K562 (cell line): Measurements from ENCODE around the gene GAS2L2. TPM values are rescaled to one million over a fixed set of nuclear protein-coding genes. Genes with fewer than 3 reads are reported as not detected.

Source experiments
- ATAC-seq: fragments of 200-7000 bp; cut with Tn5 transposase; 3 replicates; pipeline ENCODE4 v1.9.1; 2020; ENCODE audit warnings: moderate library complexity
- BruUV-seq: library from RNA; stranded (reverse); fragments of 400-500 nt; replicated peaks from 2 replicates; lab custom pipeline; 2021; lab: Mats Ljungman, UMichigan
- CTCF ChIA-PET: fragments of 300-600 bp; formaldehyde crosslinking; extraction: SDS; loops from one replicate; lab custom pipeline; 2021; ENCODE audit warnings: low intra/inter-chr PET ratio; lab: Yijun Ruan, JAX
- POLR2A ChIA-PET: fragments of 300-600, 350-650 bp; sonication (Branson Sonifier 250); formaldehyde crosslinking; extraction: SDS; loops from one replicate; lab custom pipeline; 2021; ENCODE audit warnings: antibody characterized with exemption, inconsistent platforms; lab: Yijun Ruan, JAX
- DNase-seq, 4 experiments: peaks; one replicate each; pipeline versions ENCODE4 v3.0.0 to v3.0.0-alpha.2; 2011 to 2018; ENCODE audit warnings: low spot score in 3 of 4, mixed read lengths in 3 of 4; ENCODE audit errors: extremely low read depth in 1 of 4
- FAIRE-seq: peaks from 2 replicates; lab custom pipeline; 2011; peaks lifted over from hg19 to GRCh38; lab: Jason Lieb, UNC
- H2AFZ ChIP-seq: 2 replicates; pipeline ENCODE4 v1.6.0; 2011; ENCODE audit warnings: low read depth, low read length, control low read depth, inconsistent platforms
- H3K27ac ChIP-seq: fragments of 200-600 bp; 3 replicates; pipeline ENCODE4 v1.8.0; 2011; ENCODE audit warnings: low read depth, mild to moderate bottlenecking, control low read depth, inconsistent platforms, low read length, moderate library complexity, mixed read lengths; ENCODE audit errors: extremely low read depth
- H3K27me3 ChIP-seq, 2 experiments: fragments of 300-600 bp in 1 of 2; 2 replicates in 1 of 2; 3 replicates in 1 of 2; pipeline versions ENCODE4 v1.6.0 to v1.8.0; 2011; ENCODE audit warnings: inconsistent platforms in 2 of 2, low read length in 2 of 2, mild to moderate bottlenecking in 1 of 2, mixed read lengths in 1 of 2, moderate library complexity in 1 of 2; ENCODE audit not compliant: control insufficient read depth in 2 of 2, insufficient read depth in 2 of 2
- H3K36me3 ChIP-seq: fragments of 300-600 bp; 3 replicates; pipeline ENCODE4 v1.8.0; 2011; ENCODE audit warnings: mild to moderate bottlenecking, low read length, inconsistent platforms; ENCODE audit not compliant: control insufficient read depth, insufficient read depth
- H3K4me1 ChIP-seq, 2 experiments: fragments of 200-600 bp in 1 of 2; replicated peaks in 1 of 2; 2 replicates in 1 of 2; 3 replicates in 1 of 2; pipeline versions ENCODE4 v1.5.1 to v1.8.0; 2011; ENCODE audit warnings: inconsistent platforms in 2 of 2, low read length in 2 of 2, mild to moderate bottlenecking in 1 of 2, mixed read lengths in 1 of 2, moderate library complexity in 1 of 2; ENCODE audit not compliant: control insufficient read depth in 2 of 2, insufficient read depth in 2 of 2
- H3K4me2 ChIP-seq: 2 replicates; pipeline ENCODE4 v1.6.1; 2011; ENCODE audit warnings: low read length, control low read depth, inconsistent platforms, mixed read lengths; ENCODE audit not compliant: insufficient read depth
- H3K4me3 ChIP-seq: fragments of 200-600 bp; sonication (generic), shearing (Covaris generic); 2 replicates; pipeline ENCODE4 v1.5.1; 2016; ENCODE audit warnings: control low read depth, inconsistent platforms
- H3K79me2 ChIP-seq: fragments of 200-600 bp; 3 replicates; pipeline ENCODE4 v1.8.0; 2011; ENCODE audit warnings: low read length, inconsistent platforms; ENCODE audit not compliant: control insufficient read depth, insufficient read depth
- H3K9ac ChIP-seq, 2 experiments: 2 replicates each; pipeline versions ENCODE4 v1.6.0 to v1.6.1; 2011; ENCODE audit warnings: low read depth in 2 of 2, low read length in 2 of 2, control low read depth in 1 of 2, inconsistent platforms in 1 of 2, mild to moderate bottlenecking in 1 of 2, mixed read lengths in 1 of 2; ENCODE audit not compliant: insufficient read depth in 1 of 2
- H3K9me1 ChIP-seq: one replicate; pipeline ENCODE4 v1.6.0; 2011; ENCODE audit warnings: inconsistent platforms, mild to moderate bottlenecking, low read length, moderate library complexity; ENCODE audit not compliant: control insufficient read depth, insufficient read depth
- H3K9me3 ChIP-seq: replicated peaks from 2 replicates; pipeline ENCODE4 v1.5.1; 2011; ENCODE audit warnings: low read depth, low read length, inconsistent platforms; ENCODE audit not compliant: control insufficient read depth, insufficient read depth
- H4K20me1 ChIP-seq: replicated peaks from 2 replicates; pipeline ENCODE4 v1.6.1; 2011; ENCODE audit warnings: low read length, inconsistent platforms, mixed read lengths; ENCODE audit not compliant: control insufficient read depth, insufficient read depth
- CTBP1 ChIP-seq: fragments of 450-650 bp; IDR thresholded peaks from 2 replicates; pipeline ENCODE4 v1.6.1; 2016; ENCODE audit warnings: borderline replicate concordance
- EGR1 ChIP-seq: fragments of 450-650 bp; conservative IDR thresholded peaks from 2 replicates; pipeline ENCODE4 v1.6.1; 2017; ENCODE audit warnings: mild to moderate bottlenecking
- GTF2A2 ChIP-seq: IDR thresholded peaks from 2 replicates; pipeline ENCODE4 v1.6.1; 2016; ENCODE audit warnings: mild to moderate bottlenecking, missing genetic modification characterization, missing compliant biosample characterization
- HEY1 ChIP-seq: fragments of 250-450 bp; sonication (Bioruptor Pico); IDR thresholded peaks from 2 replicates; pipeline ENCODE4 v1.5.0; 2020; ENCODE audit warnings: mild to moderate bottlenecking, moderate library complexity, borderline replicate concordance
- POLR2B ChIP-seq: fragments of 450-650 bp; IDR thresholded peaks from 2 replicates; pipeline ENCODE4 v1.6.1; 2018; ENCODE audit warnings: low read depth; ENCODE audit not compliant: partially characterized antibody
- RAD21 ChIP-seq, 2 experiments: fragments of 250-450 bp in 1 of 2; fragments of 450-650 bp in 1 of 2; sonication (Bioruptor Pico) in 1 of 2; formaldehyde crosslinking in 1 of 2; IDR thresholded peaks in 1 of 2; conservative IDR thresholded peaks in 1 of 2; 2 replicates each; pipeline versions ENCODE4 v1.4.0 to v1.8.0; 2020 to 2022; ENCODE audit warnings: mild to moderate bottlenecking in 2 of 2, moderate library complexity in 1 of 2
- RBFOX2 ChIP-seq: fragments of 200-400 bp; formaldehyde crosslinking; IDR thresholded peaks from 2 replicates; pipeline ENCODE4 v1.6.1; 2017; ENCODE audit warnings: low read depth, mild to moderate bottlenecking, low read length, moderate library complexity
- ZNF140 ChIP-seq: fragments of 250-450 bp; sonication (Bioruptor Pico); IDR thresholded peaks from 2 replicates; pipeline ENCODE4 v1.8.0; 2021; ENCODE audit warnings: moderate library complexity, mild to moderate bottlenecking, inconsistent platforms
- ZNF766 ChIP-seq: fragments of 200-800 bp; sonication (Bioruptor generic); conservative IDR thresholded peaks from 2 replicates; pipeline ENCODE4 v1.6.1; 2016; ENCODE audit warnings: missing genetic modification characterization, missing compliant biosample characterization
- WGBS: fragments of 100-300 bp; shearing (Covaris generic); methylation state at CpG from one replicate; pipeline ENCODE4 v1.1.6; 2016; ENCODE audit warnings: low coverage, mixed read lengths; ENCODE audit not compliant: insufficient coverage; ENCODE audit errors: missing lambda C conversion rate; 5-methylcytosine and 5-hydroxymethylcytosine counted together
- in situ Hi-C: fragments of 300-500 bp; cut with MboI; formaldehyde crosslinking; loops from 4 replicates; pipeline ENCODE4 v1.15.0; 2018; ENCODE audit warnings: inconsistent platforms, mixed read lengths
- intact Hi-C: fragments of 100-400 bp; cut with micrococcal nuclease; formaldehyde crosslinking; loops from 2 replicates; pipeline ENCODE4 v1.14.2; 2022
- polyA plus RNA-seq, 8 experiments: library from polyadenylated mRNA; depleted of rRNA in 4 of 8; stranded (reverse) in 5 of 8; unstranded in 3 of 8; fragments of >200 nt; fragmentation: Nextera tagmentation in 2 of 8; fragmentation: Illumina TruSeq in 1 of 8; extraction: Ambion mirVana in 2 of 8; extraction: Trizol in 1 of 8; gene quantifications; 2 replicates each; pipeline versions ENCODE4 v1.2.1 to v1.2.3, GENCODE V29; 2011 to 2014; ENCODE audit warnings: inconsistent platforms in 1 of 8, missing spikeins in 1 of 8
- total RNA-seq, 7 experiments: library from RNA; depleted of rRNA in 6 of 7; stranded (reverse); fragments of >200 nt in 6 of 7; fragmentation: Illumina TruSeq in 2 of 7; extraction: Trizol in 2 of 7; gene quantifications; 2 replicates each; pipeline versions ENCODE4 v1.2.1 to v1.2.3, GENCODE V29; 2011 to 2021; ENCODE audit warnings: low replicate concordance in 1 of 7
- TF ChIP-seq, protein P1 (sequence below), 2 experiments: fragments of 450-650 bp in 1 of 2; sonication (generic) in 1 of 2; formaldehyde crosslinking in 1 of 2; IDR thresholded peaks in 1 of 2; conservative IDR thresholded peaks in 1 of 2; 2 replicates each; pipeline versions ENCODE4 v1.6.1 to v1.8.1; 2016 to 2023; ENCODE audit warnings: mild to moderate bottlenecking in 2 of 2, moderate library complexity in 2 of 2, inconsistent platforms in 1 of 2, missing genetic modification reagents in 1 of 2

The GAS2L2 gene
- total and polyA plus RNA-seq, 9 of the 15 experiments (the other 6 are each of a cell fraction or from before 2014, with no cell fraction given), result not detected

GRCh38 chr17:35778641-35779196, 25.7 kb upstream of the GAS2L2 start:
- Histone ChIP-seq H3K27ac (no peak overlapping the region), H3K27me3 (peaks cover 47 to 52% of the 10 kb centered on the region in 2 experiments), H3K9me1 (no peaks in the 10 kb centered on the region), H3K4me3 (no peak overlapping the region), H3K9ac (no peak overlapping the region), H2AFZ (no peak overlapping the region)
- no TSS peak for BruUV-seq
- DNase-seq, result no peak
- intact Hi-C loops, result no loop called here
- no peak for FAIRE-seq
- TF ChIP-seq RBFOX2 (no peak), HEY1 (no peak), POLR2B (no peak), GTF2A2 (no peak), CTBP1 (no peak), RAD21 (CRISPR knock-in tag; conservative IDR thresholded peaks at IDR 0.05 in 1 of 2, IDR thresholded peaks at IDR 0.05 in 1 of 2) (no peak), ZNF140 (no peak), ZNF766 (CRISPR knock-in tag) (no peak), EGR1 (no peak)
- TF ChIP-seq, protein P1, sequence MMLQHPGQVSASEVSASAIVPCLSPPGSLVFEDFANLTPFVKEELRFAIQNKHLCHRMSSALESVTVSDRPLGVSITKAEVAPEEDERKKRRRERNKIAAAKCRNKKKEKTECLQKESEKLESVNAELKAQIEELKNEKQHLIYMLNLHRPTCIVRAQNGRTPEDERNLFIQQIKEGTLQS (IDR thresholded peaks at IDR 0.05), result no peak
- TF ChIP-seq, protein P1 (CRISPR knock-in tag; conservative IDR thresholded peaks at IDR 0.05), result no peak
- TF ChIP-seq, all 486 proteins: peak for 0
- H3K79me2 ChIP-seq, result no peaks in the 10 kb centered on the region
- no peaks in the 10 kb centered on the region for H3K4me1 ChIP-seq
- in situ Hi-C loops, result no loop called here
- under 1% methylated on average over 13 of the region's 16 CpGs for WGBS
- POLR2A ChIA-PET, result interaction anchor here (0.7 to 0.8 kb wide), 2 partner anchors 11 to 93 kb away, joined by 3 to 4 read pairs; no protein-coding TSS in a partner anchor
- no peaks in the 10 kb centered on the region; the same call in 1 of the 2 replicates for H4K20me1 ChIP-seq
- ATAC-seq, result no peak; the same call in 2 of the 3 replicates
- CTCF ChIA-PET, result no interaction called here
- no peaks in the 10 kb centered on the region for H3K36me3 ChIP-seq
- no peaks in the 10 kb centered on the region for H3K9me3 ChIP-seq
- H3K4me2 ChIP-seq, result no peak overlapping the region
